ENCODE measurements around the gene CFC1.
"Not testable (repeated sequence)": the region's sequence is repeated elsewhere in the genome, so short reads cannot be mapped to it uniquely, and the experiment has no call there.

The CFC1 gene

GRCh38 chr2:130599393-130599792 is at the start of gene CFC1:
Gene CFC1 (minus strand): TSS chr2:130599575. CDS start chr2:130599287, 288 bp downstream.
- DNase-seq, result not testable (repeated sequence)

- DNase-seq, result not testable (repeated sequence)
Observed at GRCh38 chr2:130641688-130642087, 42.3 kb upstream of the CFC1 start.

- DNase-seq, result not testable (repeated sequence)
Observed at GRCh38 chr2:130638973-130639372, 39.6 kb upstream of the CFC1 start.

- DNase-seq, result not testable (repeated sequence)
Observed at GRCh38 chr2:130628784-130629475, 29.6 kb upstream of the CFC1 start.

GRCh38 chr2:130611140-130611539 is 11.8 kb upstream of the CFC1 start, which contains the start of gene POTEJ:
Gene POTEJ (plus strand): TSS chr2:130611440. CDS start chr2:130611533, 93 bp downstream.
- not testable (repeated sequence) for DNase-seq

GRCh38 chr2:130610486-130610885 is 11.1 kb upstream of the CFC1 start:
- not testable (repeated sequence) for DNase-seq

- not testable (repeated sequence) for DNase-seq
Observed at GRCh38 chr2:130609002-130609920, 9.9 kb upstream of the CFC1 start.

GRCh38 chr2:130608276-130609001 is 9.1 kb upstream of the CFC1 start:
- DNase-seq, result not testable (repeated sequence)

GRCh38 chr2:130601648-130602302 is 2.4 kb upstream of the CFC1 start:
- not testable (repeated sequence) for DNase-seq

GRCh38 chr2:130599926-130600325 is 551 bp upstream of the CFC1 start:
- not testable (repeated sequence) for DNase-seq

- not testable (repeated sequence) for DNase-seq
Observed at GRCh38 chr2:130598463-130598862, 912 bp downstream of the CFC1 start.

GRCh38 chr2:130597994-130598393 is 1.4 kb downstream of the CFC1 start:
- DNase-seq, result not testable (repeated sequence)

- not testable (repeated sequence) for DNase-seq
Observed at GRCh38 chr2:130596757-130597156, 2.6 kb downstream of the CFC1 start.

- DNase-seq, result not testable (repeated sequence)
Observed at GRCh38 chr2:130594011-130594410, 5.4 kb downstream of the CFC1 start.

GRCh38 chr2:130592791-130593414 is 6.5 kb downstream of the CFC1 start:
- not testable (repeated sequence) for DNase-seq

GRCh38 chr2:130590842-130591359 is 8.5 kb downstream of the CFC1 start:
- DNase-seq, result not testable (repeated sequence)

GRCh38 chr2:130590170-130590841 is 9.1 kb downstream of the CFC1 start:
- DNase-seq, result not testable (repeated sequence)

- DNase-seq, result not testable (repeated sequence)
Observed at GRCh38 chr2:130588688-130589458, 10.5 kb downstream of the CFC1 start.

- peak in 1 of 2 donors; percentile 8 for DNase-seq
Observed at GRCh38 chr2:130584726-130585125, 14.6 kb downstream of the CFC1 start.

- DNase-seq, result not testable (repeated sequence)
Observed at GRCh38 chr2:130583582-130583981, 15.8 kb downstream of the CFC1 start.

Measured in CD4-positive, alpha-beta T cell treated with Interleukin-4 for 1 hour (primary cell).